ENCODE data around the gene ORMDL3.
"Not testable (repeated sequence)": the region's sequence is repeated elsewhere in the genome, so short reads cannot be mapped to it uniquely, and the experiment has no call there.

The ORMDL3 gene

GRCh38 chr17:39913989-39914388, 13.4 kb downstream of the ORMDL3 start:
- H3K4me3 ChIP-seq (ENCODE audit: low read length) = no peak overlapping the region
- H2AK5ac ChIP-seq (ENCODE audit: low read length) = no peak overlapping the region
- no peak overlapping the region for H4K5ac ChIP-seq (ENCODE audit: low read length)
- no peaks in the 10 kb centered on the region for H3K79me2 ChIP-seq (ENCODE audit: control insufficient read depth, insufficient read depth, low read length)
- no peak overlapping the region for H2BK120ac ChIP-seq (ENCODE audit: low read depth, low read length)
- WGBS (ENCODE audit: extremely low coverage, insufficient coverage, low lambda C conversion rate) = no CpG with 5 or more reads among the region's 3 CpGs
- H3K56ac ChIP-seq (ENCODE audit: low read length) = no peak overlapping the region
- H3K27ac ChIP-seq (ENCODE audit: low read depth, low read length) = no peak overlapping the region
- H2BK5ac ChIP-seq (ENCODE audit: low read length) = no peak overlapping the region
- no peak overlapping the region for H3K9ac ChIP-seq (ENCODE audit: low read length)
- no peak overlapping the region for H3K23ac ChIP-seq (ENCODE audit: low read length)
- H3K18ac ChIP-seq (ENCODE audit: low read length) = no peak overlapping the region
- no peak overlapping the region for H4K8ac ChIP-seq (ENCODE audit: low read depth, low read length)
- H3K4me1 ChIP-seq (ENCODE audit: control insufficient read depth, low read depth, low read length) = no peaks in the 10 kb centered on the region
- no peak overlapping the region for H3K4me2 ChIP-seq (ENCODE audit: low read length)
- no peak overlapping the region for H2BK15ac ChIP-seq (replicated peaks; ENCODE audit: low read depth)
- no peaks in the 10 kb centered on the region for H3K79me1 ChIP-seq (ENCODE audit: low read length)
- no peaks in the 10 kb centered on the region for H3K27me3 ChIP-seq (ENCODE audit: insufficient read depth, low read length, poor library complexity)
- no peak overlapping the region for H3K4ac ChIP-seq (ENCODE audit: low read depth, low read length)
- peaks cover 2% of the 10 kb centered on the region for H3K36me3 ChIP-seq (ENCODE audit: control insufficient read depth, insufficient read depth, low read length)
- no peak for DNase-seq

- Histone ChIP-seq H2AK5ac (ENCODE audit: low read length) (no peak overlapping the region), H3K79me1 (ENCODE audit: low read length) (no peaks in the 10 kb centered on the region), H3K56ac (ENCODE audit: low read length) (no peak overlapping the region), H2BK120ac (ENCODE audit: low read depth, low read length) (no peak overlapping the region), H3K36me3 (ENCODE audit: control insufficient read depth, insufficient read depth, low read length) (peaks cover 4% of the 10 kb centered on the region), H3K9ac (ENCODE audit: low read length) (no peak overlapping the region), H3K4me3 (ENCODE audit: low read length) (no peak overlapping the region), H3K4me2 (ENCODE audit: low read length) (no peak overlapping the region), H2BK5ac (ENCODE audit: low read length) (no peak overlapping the region), H3K23ac (ENCODE audit: low read length) (no peak overlapping the region), H3K4ac (ENCODE audit: low read depth, low read length) (no peak overlapping the region), H3K4me1 (ENCODE audit: control insufficient read depth, low read depth, low read length) (no peaks in the 10 kb centered on the region), H3K27ac (ENCODE audit: low read depth, low read length) (no peak overlapping the region), H2BK15ac (replicated peaks; ENCODE audit: low read depth) (no peak overlapping the region), H3K27me3 (ENCODE audit: insufficient read depth, low read length, poor library complexity) (no peaks in the 10 kb centered on the region), H4K8ac (ENCODE audit: low read depth, low read length) (no peak overlapping the region), H3K79me2 (ENCODE audit: control insufficient read depth, insufficient read depth, low read length) (no peaks in the 10 kb centered on the region), H3K18ac (ENCODE audit: low read length) (no peak overlapping the region), H4K5ac (ENCODE audit: low read length) (no peak overlapping the region)
- no peak for DNase-seq
- no CpG with 5 or more reads among the region's 6 CpGs for WGBS (ENCODE audit: extremely low coverage, insufficient coverage, low lambda C conversion rate)
Measured at GRCh38 chr17:39908789-39909352, 18.5 kb downstream of the ORMDL3 start.

GRCh38 chr17:39904990-39905288, 22.5 kb downstream of the ORMDL3 start:
- no peak overlapping the region for H2AK5ac ChIP-seq (ENCODE audit: low read length)
- no peak overlapping the region for H4K5ac ChIP-seq (ENCODE audit: low read length)
- no peak overlapping the region for H3K4me2 ChIP-seq (ENCODE audit: low read length)
- no peak overlapping the region for H2BK5ac ChIP-seq (ENCODE audit: low read length)
- H3K18ac ChIP-seq (ENCODE audit: low read length) = no peak overlapping the region
- H3K4ac ChIP-seq (ENCODE audit: low read depth, low read length) = no peak overlapping the region
- no peaks in the 10 kb centered on the region for H3K27me3 ChIP-seq (ENCODE audit: insufficient read depth, low read length, poor library complexity)
- H3K9ac ChIP-seq (ENCODE audit: low read length) = no peak overlapping the region
- H3K56ac ChIP-seq (ENCODE audit: low read length) = no peak overlapping the region
- H3K36me3 ChIP-seq (ENCODE audit: control insufficient read depth, insufficient read depth, low read length) = peaks cover 2% of the 10 kb centered on the region
- no CpG with 5 or more reads among the region's 3 CpGs for WGBS (ENCODE audit: extremely low coverage, insufficient coverage, low lambda C conversion rate)
- no peak overlapping the region for H3K27ac ChIP-seq (ENCODE audit: low read depth, low read length)
- DNase-seq = no peak
- no peak overlapping the region for H2BK15ac ChIP-seq (replicated peaks; ENCODE audit: low read depth)
- no peaks in the 10 kb centered on the region for H3K79me1 ChIP-seq (ENCODE audit: low read length)
- H3K4me1 ChIP-seq (ENCODE audit: control insufficient read depth, low read depth, low read length) = no peaks in the 10 kb centered on the region
- no peak overlapping the region for H2BK120ac ChIP-seq (ENCODE audit: low read depth, low read length)
- no peaks in the 10 kb centered on the region for H3K79me2 ChIP-seq (ENCODE audit: control insufficient read depth, insufficient read depth, low read length)
- H4K8ac ChIP-seq (ENCODE audit: low read depth, low read length) = no peak overlapping the region
- H3K4me3 ChIP-seq (ENCODE audit: low read length) = no peak overlapping the region
- no peak overlapping the region for H3K23ac ChIP-seq (ENCODE audit: low read length)

- H3K36me3 ChIP-seq (ENCODE audit: control insufficient read depth, insufficient read depth, low read length) = peaks cover 2% of the 10 kb centered on the region
- no peak overlapping the region for H2AK5ac ChIP-seq (ENCODE audit: low read length)
- H3K79me2 ChIP-seq (ENCODE audit: control insufficient read depth, insufficient read depth, low read length) = no peaks in the 10 kb centered on the region
- H3K18ac ChIP-seq (ENCODE audit: low read length) = no peak overlapping the region
- H2BK120ac ChIP-seq (ENCODE audit: low read depth, low read length) = no peak overlapping the region
- no peak overlapping the region for H3K4me2 ChIP-seq (ENCODE audit: low read length)
- no peak overlapping the region for H3K27ac ChIP-seq (ENCODE audit: low read depth, low read length)
- H3K4me1 ChIP-seq (ENCODE audit: control insufficient read depth, low read depth, low read length) = no peaks in the 10 kb centered on the region
- H4K8ac ChIP-seq (ENCODE audit: low read depth, low read length) = no peak overlapping the region
- no peak overlapping the region for H2BK15ac ChIP-seq (replicated peaks; ENCODE audit: low read depth)
- H3K27me3 ChIP-seq (ENCODE audit: insufficient read depth, low read length, poor library complexity) = no peaks in the 10 kb centered on the region
- H4K5ac ChIP-seq (ENCODE audit: low read length) = no peak overlapping the region
- H3K9ac ChIP-seq (ENCODE audit: low read length) = no peak overlapping the region
- H3K4ac ChIP-seq (ENCODE audit: low read depth, low read length) = no peak overlapping the region
- no peak overlapping the region for H3K4me3 ChIP-seq (ENCODE audit: low read length)
- no peak for DNase-seq
- no peaks in the 10 kb centered on the region for H3K79me1 ChIP-seq (ENCODE audit: low read length)
- no peak overlapping the region for H3K56ac ChIP-seq (ENCODE audit: low read length)
- H2BK5ac ChIP-seq (ENCODE audit: low read length) = no peak overlapping the region
- WGBS (ENCODE audit: extremely low coverage, insufficient coverage, low lambda C conversion rate) = no CpG with 5 or more reads among the region's 4 CpGs
- no peak overlapping the region for H3K23ac ChIP-seq (ENCODE audit: low read length)
Measured at GRCh38 chr17:39903158-39903884, 24.1 kb downstream of the ORMDL3 start.

GRCh38 chr17:39902027-39902426, 25.4 kb downstream of the ORMDL3 start:
- not testable (repeated sequence) for H3K4me2 ChIP-seq (ENCODE audit: low read length); H2BK120ac ChIP-seq (ENCODE audit: low read depth, low read length); H3K23ac ChIP-seq (ENCODE audit: low read length); H3K79me1 ChIP-seq (ENCODE audit: low read length); H4K8ac ChIP-seq (ENCODE audit: low read depth, low read length); H3K27me3 ChIP-seq (ENCODE audit: insufficient read depth, low read length, poor library complexity); H3K79me2 ChIP-seq (ENCODE audit: control insufficient read depth, insufficient read depth, low read length); H3K36me3 ChIP-seq (ENCODE audit: control insufficient read depth, insufficient read depth, low read length); H3K9ac ChIP-seq (ENCODE audit: low read length); H2BK15ac ChIP-seq (replicated peaks; ENCODE audit: low read depth); H3K4me1 ChIP-seq (ENCODE audit: control insufficient read depth, low read depth, low read length); H3K27ac ChIP-seq (ENCODE audit: low read depth, low read length); H3K56ac ChIP-seq (ENCODE audit: low read length); H3K4ac ChIP-seq (ENCODE audit: low read depth, low read length); H2BK5ac ChIP-seq (ENCODE audit: low read length); H3K4me3 ChIP-seq (ENCODE audit: low read length); H2AK5ac ChIP-seq (ENCODE audit: low read length); H3K18ac ChIP-seq (ENCODE audit: low read length); DNase-seq; H4K5ac ChIP-seq (ENCODE audit: low read length)
- WGBS (ENCODE audit: extremely low coverage, insufficient coverage, low lambda C conversion rate) = no CpG with 5 or more reads among the region's 2 CpGs

- no peaks in the 10 kb centered on the region for H3K27me3 ChIP-seq (ENCODE audit: insufficient read depth, low read length, poor library complexity)
- H3K23ac ChIP-seq (ENCODE audit: low read length) = no peak overlapping the region
- H3K4ac ChIP-seq (ENCODE audit: low read depth, low read length) = no peak overlapping the region
- H3K36me3 ChIP-seq (ENCODE audit: control insufficient read depth, insufficient read depth, low read length) = no peaks in the 10 kb centered on the region
- no peaks in the 10 kb centered on the region for H3K4me1 ChIP-seq (ENCODE audit: control insufficient read depth, low read depth, low read length)
- no peak overlapping the region for H2BK15ac ChIP-seq (replicated peaks; ENCODE audit: low read depth)
- no peak overlapping the region for H3K4me3 ChIP-seq (ENCODE audit: low read length)
- no peak overlapping the region for H3K9ac ChIP-seq (ENCODE audit: low read length)
- H2BK120ac ChIP-seq (ENCODE audit: low read depth, low read length) = no peak overlapping the region
- H4K8ac ChIP-seq (ENCODE audit: low read depth, low read length) = no peak overlapping the region
- no peaks in the 10 kb centered on the region for H3K79me2 ChIP-seq (ENCODE audit: control insufficient read depth, insufficient read depth, low read length)
- H3K27ac ChIP-seq (ENCODE audit: low read depth, low read length) = no peak overlapping the region
- H4K5ac ChIP-seq (ENCODE audit: low read length) = no peak overlapping the region
- no peak overlapping the region for H3K56ac ChIP-seq (ENCODE audit: low read length)
- H2BK5ac ChIP-seq (ENCODE audit: low read length) = no peak overlapping the region
- DNase-seq = no peak
- no peak overlapping the region for H3K18ac ChIP-seq (ENCODE audit: low read length)
- no peak overlapping the region for H3K4me2 ChIP-seq (ENCODE audit: low read length)
- H3K79me1 ChIP-seq (ENCODE audit: low read length) = no peaks in the 10 kb centered on the region
- no peak overlapping the region for H2AK5ac ChIP-seq (ENCODE audit: low read length)
Measured at GRCh38 chr17:39899215-39899614, 28.2 kb downstream of the ORMDL3 start.
